Measurements from ENCODE around the gene PLD3. TPM values are rescaled to one million over a fixed set of nuclear protein-coding genes. Genes with fewer than 3 reads are reported as not detected.

The PLD3 gene
- polyA plus RNA-seq, 1 donor (not counting 4 experiments of a cell fraction or from before 2014, with no cell fraction given), result 102 TPM

GRCh38 chr19:40342644-40343311, 5.7 kb upstream of the PLD3 start:
- Histone ChIP-seq H3K9me1 (ENCODE audit: control insufficient read depth, extremely low read depth, insufficient read depth, low read length) (no peaks in the 10 kb centered on the region), H3K79me2 (ENCODE audit: control insufficient read depth, insufficient read depth, low read length) (peaks cover 36% of the 10 kb centered on the region), H3K36me3 (ENCODE audit: control insufficient read depth in 2 of 2, extremely low read depth in 1 of 2, insufficient read depth in 2 of 2, low read length in 2 of 2) (peaks cover 2 to 3% of the 10 kb centered on the region in 2 experiments), H3K4me3 (ENCODE audit: control insufficient read depth in 2 of 3, extremely low read depth in 1 of 3, insufficient read depth in 2 of 3, low read depth in 1 of 3, low read length in 3 of 3) (no peak overlapping the region), H3K4me1 (ENCODE audit: control insufficient read depth, extremely low read depth, insufficient read depth, low read length) (peaks cover 14% of the 10 kb centered on the region), H3K9ac (ENCODE audit: control insufficient read depth, extremely low read depth, insufficient read depth, low read length) (no peak overlapping the region), H3K9me3 (ENCODE audit: control insufficient read depth, low read depth, low read length) (no peaks in the 10 kb centered on the region), H2AFZ (ENCODE audit: control insufficient read depth, low read length) (no peak overlapping the region), H4K20me1 (ENCODE audit: control insufficient read depth, extremely low read depth, insufficient read depth, low read length) (no peaks in the 10 kb centered on the region), H3K27me3 (ENCODE audit: control insufficient read depth, extremely low read depth, insufficient read depth, low read length) (no peaks in the 10 kb centered on the region), H3K27ac (ENCODE audit: control insufficient read depth, insufficient read depth, low read length) (no peak overlapping the region), H3K4me2 (ENCODE audit: control insufficient read depth, extremely low read depth, insufficient read depth, low read depth, low read length) (no peak overlapping the region)
- DNase-seq (ENCODE audit: low read depth, low spot score), result no peak
- dilution Hi-C loops (cut with MboI; ENCODE audit: extremely low pct_ligation_motif_present, low sequenced_read_pairs), result no loop called here
- TF ChIP-seq EZH2 (IDR thresholded peaks at IDR 0.05; ENCODE audit: low read length), result no peak
- TF ChIP-seq CTCF (optimal IDR thresholded peaks at IDR 0.05 in 1 of 3, IDR thresholded peaks at IDR 0.05 in 1 of 3, conservative IDR thresholded peaks at IDR 0.05 in 1 of 3; ENCODE audit: extremely low read depth in 1 of 3, insufficient read depth in 2 of 3, low read length in 3 of 3), result no peak
- no peak for FAIRE-seq

- no peak overlapping the region for H3K4me2 ChIP-seq (ENCODE audit: control insufficient read depth, extremely low read depth, insufficient read depth, low read depth, low read length)
- TF ChIP-seq CTCF (optimal IDR thresholded peaks at IDR 0.05 in 1 of 3, IDR thresholded peaks at IDR 0.05 in 1 of 3, conservative IDR thresholded peaks at IDR 0.05 in 1 of 3; ENCODE audit: extremely low read depth in 1 of 3, insufficient read depth in 2 of 3, low read length in 3 of 3) (no peak), EZH2 (IDR thresholded peaks at IDR 0.05; ENCODE audit: low read length) (no peak)
- no peak overlapping the region for H3K4me3 ChIP-seq (ENCODE audit: control insufficient read depth in 2 of 3, extremely low read depth in 1 of 3, insufficient read depth in 2 of 3, low read depth in 1 of 3, low read length in 3 of 3)
- peaks cover 34% of the 10 kb centered on the region for H3K79me2 ChIP-seq (ENCODE audit: control insufficient read depth, insufficient read depth, low read length)
- H3K27me3 ChIP-seq (ENCODE audit: control insufficient read depth, extremely low read depth, insufficient read depth, low read length), result no peaks in the 10 kb centered on the region
- no peak overlapping the region for H3K9ac ChIP-seq (ENCODE audit: control insufficient read depth, extremely low read depth, insufficient read depth, low read length)
- H3K27ac ChIP-seq (ENCODE audit: control insufficient read depth, insufficient read depth, low read length), result no peak overlapping the region
- H3K36me3 ChIP-seq (ENCODE audit: control insufficient read depth in 2 of 2, extremely low read depth in 1 of 2, insufficient read depth in 2 of 2, low read length in 2 of 2), result peaks cover 0 to 3% of the 10 kb centered on the region in 2 experiments
- H2AFZ ChIP-seq (ENCODE audit: control insufficient read depth, low read length), result no peak overlapping the region
- H3K9me3 ChIP-seq (ENCODE audit: control insufficient read depth, low read depth, low read length), result no peaks in the 10 kb centered on the region
- H4K20me1 ChIP-seq (ENCODE audit: control insufficient read depth, extremely low read depth, insufficient read depth, low read length), result no peaks in the 10 kb centered on the region
- H3K9me1 ChIP-seq (ENCODE audit: control insufficient read depth, extremely low read depth, insufficient read depth, low read length), result no peaks in the 10 kb centered on the region
- peaks cover 16% of the 10 kb centered on the region for H3K4me1 ChIP-seq (ENCODE audit: control insufficient read depth, extremely low read depth, insufficient read depth, low read length)
- dilution Hi-C loops (cut with MboI; ENCODE audit: extremely low pct_ligation_motif_present, low sequenced_read_pairs), result no loop called here
- no peak for FAIRE-seq
- no peak for DNase-seq (ENCODE audit: low read depth, low spot score)
Observed at GRCh38 chr19:40344422-40344821, 4.1 kb upstream of the PLD3 start.
